ENCODE measurements around the gene NMRAL1.

- TF ChIP-seq ZNF311 (tag by site-specific recombination; IDR thresholded peaks at IDR 0.05; ENCODE audit: borderline replicate concordance) (no peak), ZBTB8A (tag by site-specific recombination; IDR thresholded peaks at IDR 0.05) (no peak), ZNF18 (tag by site-specific recombination; IDR thresholded peaks at IDR 0.05) (no peak), KLF10 (tag by site-specific recombination; IDR thresholded peaks at IDR 0.05) (no peak), CTCF (tag by site-specific recombination; IDR thresholded peaks at IDR 0.05) (no peak)
These were observed 21.9 kb upstream of the NMRAL1 start for GRCh38 chr16:4496305-4496704.

Measured in HEK293 (cell line).